Mesenchymal stem cell (in vitro differentiated cells and primary cell): ENCODE data around the gene CDK5RAP2.

Experiments
- DNase-seq: peaks from one replicate; pipeline ENCODE4 v3.0.0-alpha.2; 2013
- H2AFZ ChIP-seq: one replicate; pipeline ENCODE4 v1.6.1; 2013; ENCODE audit warnings: low read depth, mild to moderate bottlenecking, control low read depth, inconsistent platforms, low read length, moderate library complexity
- H2AK5ac ChIP-seq: 2 replicates; pipeline ENCODE4 v1.6.1; 2013; ENCODE audit warnings: low read length, moderate library complexity, mild to moderate bottlenecking, inconsistent platforms; ENCODE audit not compliant: severe bottlenecking
- H2BK120ac ChIP-seq: one replicate; pipeline ENCODE4 v1.6.1; 2013; ENCODE audit warnings: low read depth, mild to moderate bottlenecking, inconsistent platforms, low read length, moderate library complexity
- H2BK12ac ChIP-seq, 2 experiments: one replicate each; pipeline ENCODE4 v1.6.1; 2013; ENCODE audit warnings: inconsistent platforms in 2 of 2, low read length in 2 of 2, mild to moderate bottlenecking in 2 of 2, moderate library complexity in 2 of 2, control low read depth in 1 of 2
- H2BK15ac ChIP-seq: one replicate; pipeline ENCODE4 v1.6.1; 2013; ENCODE audit warnings: mild to moderate bottlenecking, low read depth, inconsistent platforms; ENCODE audit not compliant: poor library complexity, severe bottlenecking
- H2BK5ac ChIP-seq: 2 replicates; pipeline ENCODE4 v1.6.1; 2013; ENCODE audit warnings: low read depth, mild to moderate bottlenecking, low read length, control low read depth, inconsistent platforms; ENCODE audit not compliant: poor library complexity, severe bottlenecking
- H3K14ac ChIP-seq, 2 experiments: one replicate each; pipeline ENCODE4 v1.6.1; 2013; ENCODE audit warnings: inconsistent platforms in 2 of 2, low read length in 2 of 2, control low read depth in 1 of 2, mild to moderate bottlenecking in 1 of 2, moderate library complexity in 1 of 2
- H3K18ac ChIP-seq, 2 experiments: one replicate each; pipeline ENCODE4 v1.6.1; 2013; ENCODE audit warnings: inconsistent platforms in 2 of 2, low read length in 2 of 2, control low read depth in 1 of 2, low read depth in 1 of 2, mild to moderate bottlenecking in 1 of 2
- H3K23ac ChIP-seq, 2 experiments: one replicate each; pipeline ENCODE4 v1.6.1; 2013; ENCODE audit warnings: inconsistent platforms in 2 of 2, low read length in 2 of 2, mild to moderate bottlenecking in 2 of 2, moderate library complexity in 2 of 2, control low read depth in 1 of 2
- H3K27ac ChIP-seq: 2 replicates; pipeline ENCODE4 v1.5.1; 2013; ENCODE audit warnings: mild to moderate bottlenecking, moderate library complexity, low read length, control low read depth, inconsistent platforms; ENCODE audit not compliant: poor library complexity, severe bottlenecking
- H3K27me3 ChIP-seq, 2 experiments: 2 replicates each; pipeline versions ENCODE4 v1.6.1 to v1.7.0; 2013; ENCODE audit warnings: low read length in 2 of 2, mild to moderate bottlenecking in 2 of 2, moderate library complexity in 2 of 2, control low read depth in 1 of 2, inconsistent platforms in 1 of 2; ENCODE audit not compliant: control insufficient read depth in 1 of 2, insufficient read depth in 1 of 2
- H3K36me3 ChIP-seq, 2 experiments: 2 replicates each; pipeline versions ENCODE4 v1.6.1 to v1.7.0; 2013; ENCODE audit warnings: low read length in 2 of 2, control low read depth in 1 of 2, inconsistent platforms in 1 of 2, low read depth in 1 of 2, mild to moderate bottlenecking in 1 of 2; ENCODE audit not compliant: insufficient read depth in 2 of 2, control insufficient read depth in 1 of 2
- H3K4ac ChIP-seq, 2 experiments: one replicate each; pipeline ENCODE4 v1.6.1; 2013; ENCODE audit warnings: inconsistent platforms in 2 of 2, low read length in 2 of 2, mild to moderate bottlenecking in 2 of 2, moderate library complexity in 2 of 2, control low read depth in 1 of 2, low read depth in 1 of 2
- H3K4me1 ChIP-seq: 2 replicates; pipeline ENCODE4 v1.6.1; 2013; ENCODE audit warnings: low read depth, low read length, control low read depth; ENCODE audit not compliant: control insufficient read depth, insufficient read depth
- H3K4me2 ChIP-seq: 2 replicates; pipeline ENCODE4 v1.6.1; 2013; ENCODE audit warnings: low read length, mild to moderate bottlenecking, inconsistent platforms; ENCODE audit not compliant: poor library complexity, severe bottlenecking
- H3K4me3 ChIP-seq, 2 experiments: 2 replicates each; pipeline versions ENCODE4 v1.5.1 to v1.7.0; 2013; ENCODE audit warnings: low read length in 2 of 2, mild to moderate bottlenecking in 2 of 2, control low read depth in 1 of 2, low read depth in 1 of 2; ENCODE audit not compliant: insufficient read depth in 1 of 2
- H3K79me1 ChIP-seq: replicated peaks from 2 replicates; pipeline ENCODE4 v1.6.1; 2013; ENCODE audit warnings: mild to moderate bottlenecking, control low read depth, low read length, inconsistent platforms; ENCODE audit not compliant: poor library complexity, severe bottlenecking
- H3K9ac ChIP-seq: 2 replicates; pipeline ENCODE4 v1.7.0; 2013; ENCODE audit warnings: mild to moderate bottlenecking, low read length, moderate library complexity
- H3K9me3 ChIP-seq: 2 replicates; pipeline ENCODE4 v1.7.0; 2013; ENCODE audit warnings: mild to moderate bottlenecking, low read length; ENCODE audit not compliant: control insufficient read depth
- H4K8ac ChIP-seq: one replicate; pipeline ENCODE4 v1.6.1; 2013; ENCODE audit warnings: inconsistent platforms, mild to moderate bottlenecking, low read length, moderate library complexity
- H4K91ac ChIP-seq: one replicate; pipeline ENCODE4 v1.6.1; 2013; ENCODE audit warnings: mild to moderate bottlenecking, low read length, inconsistent platforms
- WGBS: methylation state at CpG from one replicate; pipeline ENCODE4 v1.1.7; 2013; ENCODE audit warnings: mixed read lengths; 5-methylcytosine and 5-hydroxymethylcytosine counted together

CDK5RAP2 gene

DNA sequence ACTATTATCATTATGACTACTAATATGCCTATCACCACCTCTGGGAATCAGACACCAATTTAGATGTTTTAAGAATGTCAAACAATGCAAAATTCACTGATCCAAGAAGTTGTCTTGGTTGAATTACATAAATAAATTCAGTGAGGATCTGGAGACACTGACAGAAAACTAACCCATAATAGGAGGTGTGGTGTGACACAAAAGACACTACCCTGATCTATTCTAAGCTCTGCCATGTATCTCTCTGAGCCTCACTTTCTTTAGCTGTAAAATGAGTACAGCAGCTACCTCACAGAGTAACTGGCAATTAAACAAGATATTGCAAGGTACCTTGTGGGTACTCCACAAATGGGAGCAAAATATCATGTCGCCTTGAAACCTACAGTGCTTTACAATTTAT is 7.5 kb downstream of the CDK5RAP2 start:
- H3K4me2 ChIP-seq, result no peak overlapping the region
- DNase-seq, result no peak
- H3K23ac ChIP-seq, result no peak overlapping the region
- H3K27me3 ChIP-seq, result no peaks in the 10 kb centered on the region
- 100% methylated on average over 1 of the region's 1 CpG for WGBS
- H2BK120ac ChIP-seq, result no peak overlapping the region
- no peak overlapping the region for H3K4ac ChIP-seq
- H3K14ac ChIP-seq, result no peak overlapping the region
- peaks cover 4% of the 10 kb centered on the region for H3K4me1 ChIP-seq
- peaks cover 30% of the 10 kb centered on the region for H3K79me1 ChIP-seq
- no peak overlapping the region for H2BK15ac ChIP-seq
- H2BK5ac ChIP-seq, result no peak overlapping the region
- no peak overlapping the region for H4K8ac ChIP-seq
- no peak overlapping the region for H3K4me3 ChIP-seq
- no peak overlapping the region for H4K91ac ChIP-seq
- H2AK5ac ChIP-seq, result no peak overlapping the region
- H3K9ac ChIP-seq, result no peak overlapping the region
- no peak overlapping the region for H3K27ac ChIP-seq
- peaks cover 17 to 47% of the 10 kb centered on the region in 2 experiments for H3K36me3 ChIP-seq
- H2AFZ ChIP-seq, result no peak overlapping the region
- H3K9me3 ChIP-seq, result no peaks in the 10 kb centered on the region
- no peak overlapping the region for H2BK12ac ChIP-seq
- H3K18ac ChIP-seq, result no peak overlapping the region

DNA sequence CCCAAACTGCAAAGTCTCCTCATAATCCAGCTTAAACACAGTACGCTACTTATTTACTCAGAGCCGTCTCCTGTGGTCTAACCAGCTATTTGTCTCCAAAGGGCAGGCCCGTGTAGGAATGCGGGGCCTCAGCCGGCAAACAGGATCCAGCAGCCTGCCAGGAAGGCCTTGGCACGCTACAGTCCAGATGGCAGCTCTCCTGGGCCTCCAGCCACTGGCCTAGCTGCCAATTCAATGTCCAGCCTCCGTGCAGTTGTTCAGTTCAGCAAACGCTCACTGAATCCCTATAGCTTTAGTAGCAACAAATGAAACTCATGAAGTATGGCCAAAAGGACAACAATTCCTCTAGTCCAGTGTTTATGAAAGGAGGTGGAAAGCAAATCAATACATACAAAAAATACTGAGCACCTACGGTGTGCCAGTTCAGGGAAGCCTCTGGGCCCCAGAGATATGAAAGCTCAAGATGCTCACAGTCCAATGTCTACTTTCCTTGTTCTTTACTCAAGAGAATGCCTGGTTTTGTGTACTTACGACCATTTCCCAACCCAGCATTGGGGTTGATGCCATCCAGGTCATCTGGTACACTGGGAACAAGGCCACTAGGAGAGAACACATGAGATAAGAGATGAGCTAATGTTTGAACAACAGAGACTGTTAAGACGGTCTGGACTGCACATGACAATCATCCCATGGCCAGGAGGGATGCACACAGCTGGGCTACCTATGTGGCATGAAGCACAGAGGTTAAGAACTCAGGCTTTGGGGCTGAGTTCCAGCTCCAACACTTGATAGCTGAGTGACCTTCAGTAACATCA is 8.3 kb downstream of the CDK5RAP2 start:
- Histone ChIP-seq H3K27me3 (no peaks in the 10 kb centered on the region), H4K91ac (no peak overlapping the region), H2BK12ac (no peak overlapping the region), H3K36me3 (peaks cover 17 to 52% of the 10 kb centered on the region in 2 experiments), H2BK15ac (no peak overlapping the region), H2BK120ac (no peak overlapping the region), H4K8ac (no peak overlapping the region), H2AK5ac (no peak overlapping the region), H2AFZ (no peak overlapping the region), H3K9me3 (no peaks in the 10 kb centered on the region), H3K14ac (no peak overlapping the region), H3K23ac (no peak overlapping the region), H3K27ac (no peak overlapping the region), H3K4me3 (no peak overlapping the region), H3K18ac (no peak overlapping the region), H3K4me1 (peaks cover 4% of the 10 kb centered on the region), H3K4ac (no peak overlapping the region), H2BK5ac (no peak overlapping the region), H3K79me1 (peaks cover 29% of the 10 kb centered on the region), H3K9ac (no peak overlapping the region), H3K4me2 (no peak overlapping the region)
- 92% methylated on average over 11 of the region's 11 CpGs for WGBS
- no peak for DNase-seq

DNA sequence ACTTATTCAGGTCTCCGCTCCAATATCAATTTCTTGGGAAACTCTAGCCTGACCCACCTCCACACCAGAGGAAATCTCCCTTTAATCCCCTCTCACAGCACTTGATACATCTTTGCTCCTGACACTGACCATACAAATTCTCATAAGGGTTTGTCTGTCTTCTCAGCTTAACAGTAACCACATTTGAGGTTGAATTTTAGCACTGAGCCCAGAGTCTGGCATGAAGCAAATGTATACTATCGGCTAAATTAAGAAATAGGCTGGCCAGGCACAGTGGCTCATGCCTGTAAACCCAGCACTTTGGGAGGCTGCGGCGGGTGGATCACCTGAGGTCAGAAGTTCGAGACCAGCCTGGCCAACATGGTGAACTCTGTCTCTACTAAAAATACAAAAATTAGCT is 9.7 kb downstream of the CDK5RAP2 start:
- no peak overlapping the region for H3K4me3 ChIP-seq
- H3K36me3 ChIP-seq, result peaks cover 21 to 60% of the 10 kb centered on the region in 2 experiments
- H2BK5ac ChIP-seq, result no peak overlapping the region
- no peak overlapping the region for H4K91ac ChIP-seq
- H2AFZ ChIP-seq, result no peak overlapping the region
- H2BK15ac ChIP-seq, result no peak overlapping the region
- no peak overlapping the region for H2BK120ac ChIP-seq
- H3K14ac ChIP-seq, result no peak overlapping the region
- H3K27me3 ChIP-seq, result no peaks in the 10 kb centered on the region
- no peak overlapping the region for H3K4ac ChIP-seq
- H3K9me3 ChIP-seq, result no peaks in the 10 kb centered on the region
- no peak overlapping the region for H3K4me2 ChIP-seq
- peaks cover 36% of the 10 kb centered on the region for H3K79me1 ChIP-seq
- no peak overlapping the region for H3K27ac ChIP-seq
- no peak for DNase-seq
- no peak overlapping the region for H3K23ac ChIP-seq
- no peak overlapping the region for H2BK12ac ChIP-seq
- 94% methylated on average over 5 of the region's 5 CpGs for WGBS
- H3K4me1 ChIP-seq, result peaks cover 4% of the 10 kb centered on the region
- H3K9ac ChIP-seq, result no peak overlapping the region
- no peak overlapping the region for H2AK5ac ChIP-seq
- no peak overlapping the region for H3K18ac ChIP-seq
- H4K8ac ChIP-seq, result no peak overlapping the region

- no peak overlapping the region for H2BK15ac ChIP-seq
- 95% methylated on average over 5 of the region's 5 CpGs for WGBS
- no peak overlapping the region for H2AK5ac ChIP-seq
- H2AFZ ChIP-seq, result no peak overlapping the region
- no peak for DNase-seq
- H3K4me1 ChIP-seq, result peaks cover 2% of the 10 kb centered on the region
- H3K18ac ChIP-seq, result no peak overlapping the region
- peaks cover 37% of the 10 kb centered on the region for H3K79me1 ChIP-seq
- H2BK5ac ChIP-seq, result no peak overlapping the region
- no peaks in the 10 kb centered on the region for H3K9me3 ChIP-seq
- no peak overlapping the region for H3K14ac ChIP-seq
- no peak overlapping the region for H3K9ac ChIP-seq
- no peaks in the 10 kb centered on the region for H3K27me3 ChIP-seq
- no peak overlapping the region for H3K23ac ChIP-seq
- H4K8ac ChIP-seq, result no peak overlapping the region
- H3K4ac ChIP-seq, result no peak overlapping the region
- peaks cover 22 to 64% of the 10 kb centered on the region in 2 experiments for H3K36me3 ChIP-seq
- H3K4me3 ChIP-seq, result no peak overlapping the region
- no peak overlapping the region for H3K4me2 ChIP-seq
- H2BK120ac ChIP-seq, result no peak overlapping the region
- no peak overlapping the region for H2BK12ac ChIP-seq
- H4K91ac ChIP-seq, result no peak overlapping the region
- H3K27ac ChIP-seq, result no peak overlapping the region
These were observed 10.4 kb downstream of the CDK5RAP2 start for GRCh38 chr9:120569556-120569955.
